Heart left ventricle (tissue), 13 donors: ENCODE results near the gene FBXO36.

Experiments used
- CTCF ChIP-seq, 12 donors: fragments of 200-600 bp; sonication (generic) in 4 of 12; IDR thresholded peaks; one replicate each; pipeline versions ENCODE4 v1.5.0 to v1.8.0; 2018 to 2022; ENCODE audit warnings: antibody characterized with exemption in 12 of 12, mild to moderate bottlenecking in 5 of 12
- POLR2A ChIP-seq, 2 donors: fragments of 450-650 bp; IDR thresholded peaks; one replicate each; pipeline ENCODE4 v1.6.1; 2017; ENCODE audit warnings: antibody characterized with exemption in 2 of 2, mild to moderate bottlenecking in 2 of 2, moderate library complexity in 2 of 2
- donor health status: ischemic (EF 13 %, LVEDD 7.1; RV severe dilation, severe dysfunction).
- donor health status: DM: no; HTN: yes; CAD: no.
- donor health status: DM: no; HTN: no; CAD: no.
- donor health status: ischemic (EF 25% LVEDD 6.9; RV normal size, moderate dysfunction).
- donor health status: ischemic (EF 25% LVEDD 5.7; RV mildly dilated, moderate dysfunction).
- donor health status: ischemic (EF 35%, LVEDD 5.7; RV mildly dilated, moderate dysfunction).
- donor health status: nonischemic (EF 11% LVEDD 7.7; RV severe dilation, severe dysfunction).
- donor health status: DM: yes; HTN: yes; CAD: no.
- donor health status: PGD.
- donor health status: ischemic (EF 29% LVEDD 5.4; RV normal size, mild dysfunction).
- donor health status: nonischemic (EF 23%, LVEDD 6.1; RV moderate dilation, normal function).

DNA sequence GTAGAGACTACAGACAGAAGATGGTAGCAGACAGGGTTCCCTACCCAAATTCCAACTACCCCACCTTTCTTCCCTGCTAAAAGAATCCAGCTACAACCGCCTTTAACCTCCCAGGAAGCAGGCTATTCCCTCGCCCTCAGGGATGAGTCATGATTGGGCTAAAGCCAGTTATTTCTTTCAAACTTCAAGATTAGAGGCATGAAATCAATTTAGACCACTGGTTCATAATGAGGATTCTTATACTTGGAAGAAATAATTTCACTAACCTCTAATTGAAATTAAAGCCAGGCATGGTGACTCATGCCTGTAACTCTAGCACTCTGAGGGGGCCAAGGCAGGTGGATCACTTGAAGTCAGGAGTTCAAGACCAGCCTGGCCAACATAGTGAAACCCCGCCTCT is 20.5 kb upstream of the FBXO36 start:
- TF ChIP-seq POLR2A (IDR thresholded peaks at IDR 0.05) (no peak), CTCF (IDR thresholded peaks at IDR 0.05) (no peak)
